VCaP (cell line): ENCODE measurements around the gene AIP.
A peak's percentile ranks its signal among the peaks of the same experiment; 100 is the strongest.

Source experiments
- H3K27ac ChIP-seq: fragments of 450-650 bp; 2 replicates; pipeline ENCODE4 v1.5.1; 2017
- TF ChIP-seq, protein P1 (sequence below): fragments of 450-650 bp; conservative IDR thresholded peaks from 2 replicates; pipeline ENCODE4 v1.5.1; 2017; ENCODE audit warnings: mild to moderate bottlenecking, moderate library complexity

Gene AIP

DNA sequence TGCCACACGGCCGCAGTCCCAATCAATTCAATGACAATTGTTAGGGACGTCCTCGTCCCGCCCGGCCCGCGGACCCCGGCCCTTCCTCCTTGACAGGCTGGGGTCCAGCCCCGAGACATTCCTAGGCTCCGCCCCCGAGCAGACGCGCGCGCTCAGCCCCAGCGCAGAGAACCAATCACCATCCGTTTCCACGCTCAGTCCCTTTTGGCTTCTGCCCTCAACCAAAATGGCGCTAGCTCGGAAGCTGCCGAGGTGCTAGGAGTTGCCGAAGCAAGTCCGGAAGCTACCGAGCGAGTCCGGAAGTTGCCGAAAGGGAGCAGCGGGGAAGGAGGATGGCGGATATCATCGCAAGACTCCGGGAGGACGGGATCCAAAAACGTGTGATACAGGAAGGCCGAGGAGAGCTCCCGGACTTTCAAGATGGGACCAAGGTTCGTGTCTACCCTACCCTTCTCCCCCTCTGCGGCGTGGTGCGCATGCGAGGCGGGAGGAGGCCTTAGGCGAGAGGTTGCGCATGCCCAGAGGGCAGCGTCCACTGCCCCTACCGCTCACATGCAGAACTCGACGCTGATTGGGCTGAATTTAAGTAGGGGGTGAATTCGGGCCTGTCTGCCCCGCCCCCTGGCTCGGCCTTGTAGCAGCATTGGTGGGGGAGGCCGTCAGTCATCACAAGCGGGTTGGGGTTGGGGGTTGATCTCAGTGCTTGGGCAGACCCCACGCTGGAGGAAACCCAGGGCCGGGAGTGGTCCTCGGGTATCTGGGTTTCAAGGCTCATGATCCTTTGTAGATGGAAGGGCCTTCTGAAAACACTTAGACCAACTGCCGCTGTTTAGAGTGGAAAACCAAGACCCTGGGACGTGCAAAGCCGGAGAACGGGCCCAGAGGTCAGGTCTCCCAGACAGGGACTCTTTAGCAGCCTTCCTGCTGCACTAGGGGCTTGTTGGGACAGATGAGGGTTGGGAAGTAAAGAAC lies at the start of gene AIP:
Gene AIP (plus strand): TSS at position 200 of the 972 bp plus-strand sequence. CDS start 133 bp downstream, at position 333.
- peak within 1 kb of the TSS; percentile 83 for H3K27ac ChIP-seq
- TF ChIP-seq, protein P1, sequence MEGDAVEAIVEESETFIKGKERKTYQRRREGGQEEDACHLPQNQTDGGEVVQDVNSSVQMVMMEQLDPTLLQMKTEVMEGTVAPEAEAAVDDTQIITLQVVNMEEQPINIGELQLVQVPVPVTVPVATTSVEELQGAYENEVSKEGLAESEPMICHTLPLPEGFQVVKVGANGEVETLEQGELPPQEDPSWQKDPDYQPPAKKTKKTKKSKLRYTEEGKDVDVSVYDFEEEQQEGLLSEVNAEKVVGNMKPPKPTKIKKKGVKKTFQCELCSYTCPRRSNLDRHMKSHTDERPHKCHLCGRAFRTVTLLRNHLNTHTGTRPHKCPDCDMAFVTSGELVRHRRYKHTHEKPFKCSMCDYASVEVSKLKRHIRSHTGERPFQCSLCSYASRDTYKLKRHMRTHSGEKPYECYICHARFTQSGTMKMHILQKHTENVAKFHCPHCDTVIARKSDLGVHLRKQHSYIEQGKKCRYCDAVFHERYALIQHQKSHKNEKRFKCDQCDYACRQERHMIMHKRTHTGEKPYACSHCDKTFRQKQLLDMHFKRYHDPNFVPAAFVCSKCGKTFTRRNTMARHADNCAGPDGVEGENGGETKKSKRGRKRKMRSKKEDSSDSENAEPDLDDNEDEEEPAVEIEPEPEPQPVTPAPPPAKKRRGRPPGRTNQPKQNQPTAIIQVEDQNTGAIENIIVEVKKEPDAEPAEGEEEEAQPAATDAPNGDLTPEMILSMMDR, result no peak; the same call in none of the 2 replicates

DNA sequence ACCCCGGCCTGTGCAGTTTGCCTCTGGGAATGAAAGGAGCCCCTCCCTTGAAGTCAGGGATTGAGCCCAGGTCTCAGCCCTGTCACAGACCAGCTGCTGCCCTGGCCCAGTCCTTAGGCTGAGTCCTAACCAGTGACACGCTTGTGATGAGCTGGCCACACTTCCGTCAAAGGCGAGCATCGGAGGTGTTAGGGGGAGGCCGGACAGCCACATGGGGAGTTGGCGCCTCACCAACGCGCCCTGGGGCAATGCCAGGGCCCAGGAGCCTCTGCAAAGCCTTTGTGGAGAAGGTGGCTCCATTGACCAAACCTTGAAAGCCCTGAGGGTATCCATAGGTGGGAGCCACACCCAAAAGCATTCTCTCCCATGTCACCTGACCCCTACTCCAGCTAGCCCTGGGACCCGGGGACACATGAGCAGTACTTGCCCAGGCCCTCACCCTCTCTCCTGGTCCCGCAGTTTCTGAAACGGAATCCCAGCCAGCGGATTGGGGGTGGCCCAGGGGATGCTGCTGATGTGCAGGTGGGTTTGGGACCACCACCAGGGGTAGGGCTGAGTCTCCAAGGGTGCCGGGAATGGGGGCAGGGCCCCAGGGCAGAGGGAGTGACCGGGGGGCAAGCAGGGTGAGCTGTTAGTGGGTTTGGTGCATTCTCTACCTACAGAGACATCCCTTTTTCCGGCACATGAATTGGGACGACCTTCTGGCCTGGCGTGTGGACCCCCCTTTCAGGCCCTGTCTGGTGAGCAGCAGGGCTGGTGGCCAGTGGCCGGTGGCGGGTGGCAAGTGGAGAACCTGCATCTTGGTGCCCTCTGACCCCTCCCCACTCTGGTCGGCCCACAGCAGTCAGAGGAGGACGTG lies 49.1 kb upstream of the AIP start:
- no peak overlapping the region for H3K27ac ChIP-seq
- TF ChIP-seq, protein P1, result no peak

DNA sequence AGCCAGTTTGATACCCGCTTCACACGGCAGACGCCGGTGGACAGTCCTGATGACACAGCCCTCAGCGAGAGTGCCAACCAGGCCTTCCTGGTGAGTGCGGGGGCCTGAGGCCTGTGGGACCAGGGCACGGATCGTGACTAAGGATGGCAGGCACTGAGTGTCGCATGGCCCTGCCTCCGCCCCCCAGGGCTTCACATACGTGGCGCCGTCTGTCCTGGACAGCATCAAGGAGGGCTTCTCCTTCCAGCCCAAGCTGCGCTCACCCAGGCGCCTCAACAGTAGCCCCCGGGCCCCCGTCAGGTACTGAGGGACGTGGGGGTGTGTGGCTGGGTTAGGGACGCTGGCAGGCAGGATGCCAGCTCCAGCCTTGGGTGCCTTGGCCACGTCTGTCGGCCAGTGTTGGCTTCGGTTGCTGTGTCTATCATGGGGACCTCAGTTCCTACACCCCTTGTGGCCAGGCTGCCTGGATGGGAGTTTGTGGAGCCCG lies 48.4 kb upstream of the AIP start:
- H3K27ac ChIP-seq, result no peak overlapping the region
- TF ChIP-seq, protein P1, result no peak

DNA sequence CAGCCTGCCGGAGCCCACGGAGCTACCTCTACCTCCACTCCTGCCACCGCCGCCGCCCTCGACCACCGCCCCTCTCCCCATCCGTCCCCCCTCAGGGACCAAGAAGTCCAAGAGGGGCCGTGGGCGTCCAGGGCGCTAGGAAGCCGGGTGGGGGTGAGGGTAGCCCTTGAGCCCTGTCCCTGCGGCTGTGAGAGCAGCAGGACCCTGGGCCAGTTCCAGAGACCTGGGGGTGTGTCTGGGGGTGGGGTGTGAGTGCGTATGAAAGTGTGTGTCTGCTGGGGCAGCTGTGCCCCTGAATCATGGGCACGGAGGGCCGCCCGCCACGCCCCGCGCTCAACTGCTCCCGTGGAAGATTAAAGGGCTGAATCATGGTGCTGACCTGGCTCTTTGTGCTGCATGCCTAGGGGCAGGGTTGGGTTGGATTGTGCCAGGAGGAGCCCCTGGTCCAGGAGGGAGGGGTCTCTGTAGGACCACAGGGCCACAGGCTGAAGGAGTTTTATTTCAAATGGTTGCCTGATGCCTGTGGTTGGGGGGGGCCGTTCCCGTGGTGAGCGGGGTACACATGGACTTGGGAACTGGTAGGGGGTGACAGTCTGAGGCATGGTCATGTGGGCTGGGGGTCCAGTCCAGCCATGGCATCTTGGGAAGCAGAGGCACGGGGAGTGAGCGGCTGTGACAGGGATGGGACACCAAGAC lies 47.6 kb upstream of the AIP start:
- H3K27ac ChIP-seq, result no peak overlapping the region
- TF ChIP-seq, protein P1, result no peak

DNA sequence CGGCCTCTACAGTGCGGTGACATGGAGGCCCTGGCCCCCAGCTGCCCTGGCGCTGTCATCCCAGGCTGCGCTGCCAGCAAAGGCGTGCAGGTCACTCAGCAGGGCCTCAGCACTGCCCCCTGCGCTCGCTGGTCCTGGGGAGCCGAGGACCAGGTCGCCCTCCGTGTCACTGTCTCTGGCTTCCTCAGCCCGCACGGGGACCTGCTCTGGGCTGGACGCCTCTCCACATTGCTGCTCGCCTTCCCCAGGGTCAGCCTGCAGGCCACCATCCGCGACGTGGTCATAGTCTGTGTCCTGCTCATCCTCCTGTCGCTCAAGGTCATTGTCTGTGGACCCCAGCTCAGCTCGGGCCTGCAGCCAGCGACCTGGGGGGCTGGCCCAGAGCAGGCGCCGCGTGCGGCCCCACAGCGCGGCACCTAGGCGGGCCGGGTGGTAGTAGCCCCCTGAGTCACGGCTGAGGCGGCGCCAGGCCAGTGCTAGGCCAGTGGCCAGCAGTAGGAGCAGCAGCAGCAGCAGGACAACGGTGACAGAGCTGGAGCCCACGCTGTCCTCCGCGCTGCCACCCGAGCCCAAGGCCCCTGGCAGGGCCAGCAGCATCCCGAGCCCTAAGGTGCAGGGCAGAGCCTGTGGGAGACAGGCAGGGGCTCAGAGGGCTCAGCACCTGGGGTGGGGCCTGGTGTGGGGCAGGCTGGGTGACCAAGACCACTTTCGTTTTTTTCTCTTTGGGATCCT lies 46.9 kb upstream of the AIP start:
- no peak overlapping the region; the same call in 1 of the 2 replicates for H3K27ac ChIP-seq
- TF ChIP-seq, protein P1, result no peak

DNA sequence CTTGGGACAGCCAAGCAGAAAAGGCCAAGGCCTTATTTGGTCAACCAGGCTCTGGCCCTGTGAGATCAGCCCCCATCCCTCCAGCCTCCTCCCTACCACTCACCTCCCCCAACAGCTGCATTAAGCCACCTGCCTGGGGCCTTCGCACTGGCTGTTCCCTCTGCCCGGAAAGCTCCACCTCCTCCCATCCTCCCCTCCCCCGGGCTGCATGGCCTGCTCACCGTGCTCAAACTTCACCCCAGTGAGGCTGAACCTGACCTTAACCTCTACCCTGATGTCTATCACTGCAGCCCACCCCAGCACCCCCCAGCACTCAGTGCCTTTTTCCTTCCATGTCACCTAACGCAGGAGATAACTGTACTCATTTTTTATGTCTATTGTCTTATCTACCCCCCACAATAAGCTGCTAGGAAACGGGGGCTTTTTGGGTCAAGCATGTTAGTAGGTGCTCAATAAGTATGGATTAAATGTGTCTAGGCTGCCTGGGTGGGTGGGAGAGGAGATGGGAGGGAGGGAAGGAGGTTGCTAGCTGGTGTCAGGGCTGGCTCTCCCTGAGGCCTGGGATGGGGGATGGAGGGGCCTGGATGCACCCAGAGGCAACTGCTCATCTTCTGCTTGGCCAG lies 46.3 kb upstream of the AIP start:
- TF ChIP-seq, protein P1, result no peak
- H3K27ac ChIP-seq, result peak overlapping the region; percentile 98; the same call in 1 of the 2 replicates
